ENCODE data around the gene METAP1D. TPM values are rescaled to one million over a fixed set of nuclear protein-coding genes. Genes with fewer than 3 reads are reported as not detected.
"Not testable (repeated sequence)": the region's sequence is repeated elsewhere in the genome, so short reads cannot be mapped to it uniquely, and the experiment has no call there.

METAP1D gene
- total RNA-seq, 4 donors from 2014 or later, result 2.1 to 5.9 (median 4.3) TPM

GRCh38 chr2:171996021-171996420 lies 3.7 kb upstream of the METAP1D start:
- DNase-seq (ENCODE audit: low spot score in 2 of 2), result no peak
- H3K27me3 ChIP-seq, result no peaks in the 10 kb centered on the region
- H3K27ac ChIP-seq, result no peak overlapping the region
- WGBS, result 91% methylated on average over 5 of the region's 5 CpGs
- no peak overlapping the region for H3K4me3 ChIP-seq
- no peaks in the 10 kb centered on the region for H3K9me3 ChIP-seq
- peaks cover 15% of the 10 kb centered on the region for H3K4me1 ChIP-seq
- no peaks in the 10 kb centered on the region for H3K36me3 ChIP-seq
- TF ChIP-seq POLR2A (IDR thresholded peaks at IDR 0.05) (no peak), EP300 (IDR thresholded peaks at IDR 0.05) (no peak), CTCF (IDR thresholded peaks at IDR 0.05) (no peak), POLR2AphosphoS5 (IDR thresholded peaks at IDR 0.05) (no peak)

GRCh38 chr2:171997031-171997430 lies 2.7 kb upstream of the METAP1D start:
- not testable (repeated sequence) for H3K27ac ChIP-seq; H3K36me3 ChIP-seq; DNase-seq (ENCODE audit: low spot score in 2 of 2); H3K9me3 ChIP-seq; H3K27me3 ChIP-seq; H3K4me3 ChIP-seq
- peaks cover 15% of the 10 kb centered on the region for H3K4me1 ChIP-seq
- WGBS, result 94% methylated on average over 5 of the region's 5 CpGs

GRCh38 chr2:171999161-171999560 lies 592 bp upstream of the METAP1D start:
- no peaks in the 10 kb centered on the region for H3K36me3 ChIP-seq
- 35% methylated on average over 4 of the region's 4 CpGs for WGBS
- H3K4me3 ChIP-seq, result peak overlapping the region; percentile 76
- TF ChIP-seq POLR2AphosphoS5 (IDR thresholded peaks at IDR 0.05), result no peak
- no peak for TF ChIP-seq POLR2A (IDR thresholded peaks at IDR 0.05)
- TF ChIP-seq CTCF (IDR thresholded peaks at IDR 0.05), result no peak
- TF ChIP-seq EP300 (IDR thresholded peaks at IDR 0.05), result no peak
- DNase-seq (ENCODE audit: low spot score in 2 of 2), result no peak
- H3K27ac ChIP-seq, result no peak overlapping the region
- H3K9me3 ChIP-seq, result no peaks in the 10 kb centered on the region
- peaks cover 15% of the 10 kb centered on the region for H3K4me1 ChIP-seq
- no peaks in the 10 kb centered on the region for H3K27me3 ChIP-seq

- Histone ChIP-seq H3K4me1 (peaks cover 15% of the 10 kb centered on the region), H3K36me3 (no peaks in the 10 kb centered on the region), H3K9me3 (no peaks in the 10 kb centered on the region), H3K27ac (no peak overlapping the region), H3K27me3 (no peaks in the 10 kb centered on the region), H3K4me3 (peak overlapping the region; percentile 76)
- WGBS, result 77% methylated on average over 13 of the region's 13 CpGs
- DNase-seq (ENCODE audit: low spot score in 2 of 2), result no peak
- TF ChIP-seq POLR2A (IDR thresholded peaks at IDR 0.05) (no peak), POLR2AphosphoS5 (IDR thresholded peaks at IDR 0.05) (no peak)
Observed at GRCh38 chr2:172000696-172001361, 1.1 kb downstream of the METAP1D start.

GRCh38 chr2:172007372-172007771 lies 7.6 kb downstream of the METAP1D start:
- Histone ChIP-seq H3K27ac (no peak overlapping the region), H3K36me3 (no peaks in the 10 kb centered on the region), H3K9me3 (no peaks in the 10 kb centered on the region), H3K4me1 (no peaks in the 10 kb centered on the region), H3K27me3 (no peaks in the 10 kb centered on the region), H3K4me3 (no peak overlapping the region)
- TF ChIP-seq CTCF (IDR thresholded peaks at IDR 0.05) (no peak), POLR2AphosphoS5 (IDR thresholded peaks at IDR 0.05) (no peak), EP300 (IDR thresholded peaks at IDR 0.05) (no peak), POLR2A (IDR thresholded peaks at IDR 0.05) (no peak)
- no peak for DNase-seq (ENCODE audit: low spot score in 2 of 2)
- WGBS, result 95% methylated on average over 1 of the region's 1 CpG

- Histone ChIP-seq H3K36me3 (no peaks in the 10 kb centered on the region), H3K27ac (no peak overlapping the region), H3K27me3 (no peaks in the 10 kb centered on the region), H3K4me3 (no peak overlapping the region), H3K4me1 (no peaks in the 10 kb centered on the region), H3K9me3 (no peaks in the 10 kb centered on the region)
- TF ChIP-seq POLR2A (IDR thresholded peaks at IDR 0.05) (no peak), EP300 (IDR thresholded peaks at IDR 0.05) (no peak), CTCF (IDR thresholded peaks at IDR 0.05) (no peak), POLR2AphosphoS5 (IDR thresholded peaks at IDR 0.05) (no peak)
- 97% methylated on average over 4 of the region's 4 CpGs for WGBS
- DNase-seq (ENCODE audit: low spot score in 2 of 2), result no peak
Observed at GRCh38 chr2:172009823-172010222, 10.1 kb downstream of the METAP1D start.

Measured in suprapubic skin (tissue), 4 donors.